Parathyroid adenoma (tissue), 2 donors: ENCODE data around the gene ANGPTL2.
"Not testable (repeated sequence)": the region's sequence is repeated elsewhere in the genome, so short reads cannot be mapped to it uniquely, and the experiment has no call there.

Experiments
- H2AFZ ChIP-seq: fragments of 300-600 bp; sonication (generic); one replicate; pipeline ENCODE4 v1.7.0; 2017; ENCODE audit warnings: antibody characterized with exemption, mild to moderate bottlenecking
- H3K27ac ChIP-seq: fragments of 300-600 bp; sonication (generic); one replicate; pipeline ENCODE4 v1.7.0; 2017
- H3K27me3 ChIP-seq: fragments of 300-600 bp; sonication (generic); one replicate; pipeline ENCODE4 v1.7.0; 2017; ENCODE audit warnings: low read length; ENCODE audit not compliant: control insufficient read depth, insufficient read depth
- H3K36me3 ChIP-seq: fragments of 300-600 bp; sonication (generic); one replicate; pipeline ENCODE4 v1.7.0; 2017; ENCODE audit warnings: low read length; ENCODE audit not compliant: control insufficient read depth, insufficient read depth
- H3K4me1 ChIP-seq: fragments of 300-600 bp; sonication (generic); one replicate; pipeline ENCODE4 v1.7.0; 2017; ENCODE audit warnings: control low read depth
- H3K4me2 ChIP-seq: fragments of 300-600 bp; sonication (generic); one replicate; pipeline ENCODE4 v1.7.0; 2017; ENCODE audit warnings: low read length
- H3K4me3 ChIP-seq: fragments of 300-600 bp; sonication (generic); one replicate; pipeline ENCODE4 v1.7.0; 2017; ENCODE audit warnings: low read depth, low read length
- H3K79me2 ChIP-seq: fragments of 300-600 bp; sonication (generic); one replicate; pipeline ENCODE4 v1.7.0; 2017; ENCODE audit warnings: control low read depth
- H3K9ac ChIP-seq: fragments of 300-600 bp; sonication (generic); one replicate; pipeline ENCODE4 v1.7.0; 2017; ENCODE audit warnings: mild to moderate bottlenecking
- H3K9me3 ChIP-seq: fragments of 300-600 bp; sonication (generic); one replicate; pipeline ENCODE4 v1.7.0; 2017; ENCODE audit warnings: low read length; ENCODE audit not compliant: control insufficient read depth
- CTCF ChIP-seq: fragments of 300-600 bp; sonication (generic); IDR thresholded peaks from one replicate; pipeline ENCODE4 v1.7.0; 2017; ENCODE audit warnings: antibody characterized with exemption, mild to moderate bottlenecking
- donor health status: primary hyperparathyroidism.

Gene ANGPTL2

GRCh38 chr9:127149463-127150390 is 27.3 kb upstream of the ANGPTL2 start:
- H3K9ac ChIP-seq = no peak overlapping the region

GRCh38 chr9:127149010-127149409 is 26.6 kb upstream of the ANGPTL2 start:
- no peak overlapping the region for H3K4me3 ChIP-seq
- H3K79me2 ChIP-seq = no peaks in the 10 kb centered on the region
- no peaks in the 10 kb centered on the region for H3K9me3 ChIP-seq
- no peak overlapping the region for H3K27ac ChIP-seq
- no peaks in the 10 kb centered on the region for H3K36me3 ChIP-seq
- H3K27me3 ChIP-seq = no peaks in the 10 kb centered on the region
- H3K9ac ChIP-seq = no peak overlapping the region
- TF ChIP-seq CTCF = no peak
- no peak overlapping the region for H2AFZ ChIP-seq
- no peaks in the 10 kb centered on the region for H3K4me1 ChIP-seq
- no peak overlapping the region for H3K4me2 ChIP-seq

More at GRCh38 chr9:127149463-127150390, 27.3 kb upstream of the ANGPTL2 start:
- Histone ChIP-seq H3K36me3 (no peaks in the 10 kb centered on the region), H3K9me3 (no peaks in the 10 kb centered on the region), H2AFZ (no peak overlapping the region), H3K27ac (no peak overlapping the region), H3K4me1 (no peaks in the 10 kb centered on the region), H3K4me2 (no peak overlapping the region), H3K27me3 (no peaks in the 10 kb centered on the region), H3K79me2 (no peaks in the 10 kb centered on the region), H3K4me3 (no peak overlapping the region)
- TF ChIP-seq CTCF = no peak

- Histone ChIP-seq H3K27ac (no peak overlapping the region), H3K36me3 (no peaks in the 10 kb centered on the region), H3K4me1 (no peaks in the 10 kb centered on the region), H3K4me2 (no peak overlapping the region), H3K9ac (no peak overlapping the region), H3K4me3 (no peak overlapping the region), H3K27me3 (no peaks in the 10 kb centered on the region), H3K79me2 (no peaks in the 10 kb centered on the region), H3K9me3 (no peaks in the 10 kb centered on the region), H2AFZ (no peak overlapping the region)
- TF ChIP-seq CTCF = no peak
Measured at GRCh38 chr9:127148014-127148413, 25.6 kb upstream of the ANGPTL2 start.

- Histone ChIP-seq H3K9me3 (no peaks in the 10 kb centered on the region), H3K9ac (no peak overlapping the region), H2AFZ (no peak overlapping the region), H3K4me1 (no peaks in the 10 kb centered on the region), H3K27me3 (no peaks in the 10 kb centered on the region), H3K4me3 (no peak overlapping the region), H3K79me2 (no peaks in the 10 kb centered on the region), H3K4me2 (no peak overlapping the region), H3K36me3 (no peaks in the 10 kb centered on the region), H3K27ac (no peak overlapping the region)
- TF ChIP-seq CTCF = no peak
Measured at GRCh38 chr9:127147251-127147650, 24.8 kb upstream of the ANGPTL2 start.

GRCh38 chr9:127146841-127147240 is 24.4 kb upstream of the ANGPTL2 start:
- H3K27ac ChIP-seq, H3K36me3 ChIP-seq, H3K4me2 ChIP-seq, H3K9ac ChIP-seq, H3K9me3 ChIP-seq, H3K79me2 ChIP-seq, H2AFZ ChIP-seq, H3K27me3 ChIP-seq, H3K4me3 ChIP-seq, H3K4me1 ChIP-seq: not testable (repeated sequence)
